Fibroblast of skin of scalp (primary cell): ENCODE data around the gene CRYBB1. TPM values are rescaled to one million over a fixed set of nuclear protein-coding genes. Genes with fewer than 3 reads are reported as not detected.
A peak's percentile ranks its signal among the peaks of the same experiment; 100 is the strongest.

ENCODE experiments used
- DNase-seq: peaks from one replicate; pipeline ENCODE4 v3.0.0-alpha.2; 2013
- polyA plus RNA-seq, 2 experiments: library from polyadenylated mRNA; unstranded; fragments of 120-200 nt; gene quantifications; one replicate each; pipeline ENCODE4 v1.2.1, GENCODE V29; 2013; ENCODE audit not compliant: insufficient read length in 2 of 2

CRYBB1 gene
- polyA plus RNA-seq (2013, experiment 1 of 2; ENCODE audit: insufficient read length), result not detected
- polyA plus RNA-seq (2013, experiment 2 of 2; ENCODE audit: insufficient read length), result not detected

DNA sequence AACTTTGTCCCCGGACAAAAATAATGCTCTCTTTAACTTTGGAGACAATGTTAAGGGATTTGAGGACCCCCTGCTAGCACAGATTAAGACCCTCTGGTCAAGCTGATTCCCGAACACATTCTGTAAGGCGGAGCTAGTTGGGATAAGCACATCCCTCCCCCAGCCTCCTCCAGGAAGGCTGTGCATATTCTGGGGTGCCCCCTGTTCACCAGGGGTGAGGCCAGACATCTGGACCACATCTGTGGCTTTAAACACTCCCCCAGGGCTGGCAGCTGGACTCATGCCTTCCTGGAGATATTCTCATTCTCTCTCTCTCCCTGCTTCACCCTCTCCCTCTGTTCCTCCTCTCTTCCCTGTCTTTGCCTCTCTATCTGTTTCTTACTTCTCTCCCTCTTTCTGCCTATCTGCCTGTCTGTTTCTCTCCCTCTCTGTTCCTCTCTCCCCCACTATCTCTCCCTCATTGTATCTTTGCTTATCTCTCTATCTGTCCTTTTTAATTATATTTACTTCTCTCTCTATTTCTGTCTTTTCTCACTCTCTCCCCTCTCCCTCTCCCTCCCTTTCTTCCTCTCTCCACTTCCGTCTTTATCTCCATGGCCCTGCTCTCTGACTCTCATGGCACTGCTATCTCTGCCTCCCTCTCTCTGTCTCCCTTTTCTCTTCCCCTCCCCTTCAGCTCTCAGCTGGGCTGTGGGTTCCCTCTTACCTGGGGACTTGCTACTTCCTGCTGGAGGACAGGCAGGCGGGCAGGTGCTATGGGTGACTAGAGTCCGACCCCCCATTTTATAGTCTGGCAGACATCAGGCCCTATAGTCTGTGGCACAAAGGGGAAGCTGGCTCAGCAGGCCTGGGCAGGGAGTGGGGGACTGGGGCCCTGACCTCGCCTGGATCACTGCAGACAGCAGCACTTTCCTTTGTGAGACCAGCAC, at the start of gene CRYBB1:
Gene CRYBB1 (minus strand): TSS at position 757 of the 929 bp plus-strand sequence. CDS start 1,708 bp downstream, outside the sequence.
- DNase-seq, result no peak

GRCh38 chr22:26667140-26667539, 49.3 kb upstream of the CRYBB1 start:
- DNase-seq, result no peak

DNA sequence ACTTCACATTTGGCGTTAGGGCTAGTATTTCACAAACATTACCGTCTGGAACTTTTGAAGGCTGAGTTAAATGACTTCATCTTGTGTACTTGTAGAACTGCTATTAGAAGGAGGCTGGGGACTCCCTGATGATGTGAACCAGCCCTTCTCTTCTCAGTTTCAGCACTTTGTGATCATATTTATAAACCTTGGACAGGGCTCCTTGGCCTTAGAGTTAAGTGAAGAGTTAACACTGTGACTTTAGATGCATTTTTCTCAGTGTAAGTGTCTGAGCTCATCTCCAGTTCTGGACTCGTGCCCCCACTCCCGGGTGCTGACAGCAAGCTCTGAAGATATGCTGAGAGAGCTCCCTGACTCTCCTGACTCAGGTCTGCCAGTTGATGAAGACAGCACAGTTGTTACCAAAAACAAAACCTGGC, 48.0 kb upstream of the CRYBB1 start:
- DNase-seq, result peak; percentile 75

DNA sequence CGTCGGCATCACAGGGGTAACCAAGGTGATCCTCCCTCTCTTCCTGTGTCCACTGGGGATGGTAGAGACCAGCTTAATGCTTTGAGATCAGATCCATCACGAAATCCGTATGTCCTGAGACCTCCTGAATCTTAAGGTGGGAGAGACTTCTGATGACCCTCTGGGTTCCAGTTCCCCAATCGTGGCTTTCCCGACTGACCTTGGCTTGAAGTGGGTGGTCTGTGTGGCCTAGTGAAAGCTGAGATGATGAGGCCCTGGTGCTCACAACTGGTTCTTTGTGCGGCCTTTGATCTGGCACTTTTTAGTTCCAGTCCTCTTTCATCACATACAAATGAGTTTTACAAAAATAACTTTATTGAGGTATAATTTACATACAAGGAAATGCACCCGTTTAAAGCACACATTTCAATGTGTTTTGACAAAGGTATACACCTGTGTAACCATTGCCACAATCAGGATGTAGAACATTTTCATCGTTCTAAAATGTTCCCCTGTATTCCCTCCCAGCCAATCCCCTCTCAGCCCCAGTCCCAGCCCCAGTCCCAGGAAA, 45.6 kb upstream of the CRYBB1 start:
- DNase-seq, result no peak

GRCh38 chr22:26662160-26662559, 44.3 kb upstream of the CRYBB1 start:
- DNase-seq, result no peak

GRCh38 chr22:26660961-26661578, 43.2 kb upstream of the CRYBB1 start:
- no peak for DNase-seq

DNA sequence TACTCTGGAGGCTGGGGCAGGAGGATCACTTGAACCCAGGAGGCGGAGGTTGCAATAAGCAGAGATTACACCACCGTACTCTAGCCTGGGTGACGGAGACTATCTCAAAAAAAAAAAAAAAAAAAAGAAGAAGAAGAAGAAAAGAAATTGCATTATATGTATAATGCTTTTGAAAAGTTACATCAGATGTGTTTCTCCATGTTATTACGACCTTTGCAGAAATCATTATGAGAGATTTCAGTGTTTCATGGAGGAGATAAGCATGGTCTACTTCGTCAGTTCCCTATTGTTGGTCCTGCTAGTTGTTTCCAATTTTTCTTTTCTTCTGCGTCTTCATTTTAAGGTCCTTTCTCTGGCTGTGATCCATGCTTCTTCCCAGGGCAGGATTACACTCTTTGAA, 42.5 kb upstream of the CRYBB1 start:
- no peak for DNase-seq

- DNase-seq, result peak; percentile 87
Measured at GRCh38 chr22:26658671-26659478, 41.0 kb upstream of the CRYBB1 start.

- DNase-seq, result no peak
Measured at GRCh38 chr22:26658161-26658560, 40.3 kb upstream of the CRYBB1 start.

GRCh38 chr22:26656891-26657851, 39.3 kb upstream of the CRYBB1 start, which contains the start of gene MIAT:
Gene MIAT (plus strand): TSS chr22:26657588.
- no peak for DNase-seq

GRCh38 chr22:26651815-26652214, 34.0 kb upstream of the CRYBB1 start:
- no peak for DNase-seq

DNA sequence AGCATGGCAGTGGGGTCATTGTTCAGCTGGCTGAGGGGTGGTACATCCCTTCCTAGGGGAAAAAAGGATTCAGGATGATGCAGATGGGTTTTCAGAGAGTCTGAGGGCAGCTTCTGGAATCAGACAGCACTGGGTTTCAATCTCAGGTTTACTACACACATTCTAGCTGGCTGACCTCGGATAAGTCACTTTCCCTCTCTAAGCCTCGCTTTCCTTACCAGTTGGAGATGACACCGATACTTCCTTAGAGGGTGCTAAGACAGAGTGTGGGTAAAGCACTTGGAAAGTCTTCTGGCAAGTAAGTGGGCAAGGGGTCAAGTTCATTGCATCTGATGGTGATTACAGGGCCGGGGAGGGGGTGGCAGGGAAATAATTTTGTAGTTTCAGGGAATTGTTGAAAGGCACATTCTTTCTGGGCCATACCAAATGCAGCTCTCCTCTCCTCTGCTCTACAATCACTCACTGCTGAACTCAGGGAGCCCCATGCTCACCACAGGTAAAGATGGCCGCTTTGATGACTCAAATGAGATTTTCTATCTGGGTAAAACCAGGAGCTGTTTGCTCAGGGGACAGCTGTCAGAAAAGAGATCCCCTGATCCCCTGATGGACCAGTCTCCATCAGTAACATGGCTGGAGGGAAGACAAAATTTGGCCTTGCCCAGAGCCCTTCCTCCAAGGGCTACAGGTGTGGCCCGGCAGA, 33.0 kb upstream of the CRYBB1 start:
- no peak for DNase-seq

DNA sequence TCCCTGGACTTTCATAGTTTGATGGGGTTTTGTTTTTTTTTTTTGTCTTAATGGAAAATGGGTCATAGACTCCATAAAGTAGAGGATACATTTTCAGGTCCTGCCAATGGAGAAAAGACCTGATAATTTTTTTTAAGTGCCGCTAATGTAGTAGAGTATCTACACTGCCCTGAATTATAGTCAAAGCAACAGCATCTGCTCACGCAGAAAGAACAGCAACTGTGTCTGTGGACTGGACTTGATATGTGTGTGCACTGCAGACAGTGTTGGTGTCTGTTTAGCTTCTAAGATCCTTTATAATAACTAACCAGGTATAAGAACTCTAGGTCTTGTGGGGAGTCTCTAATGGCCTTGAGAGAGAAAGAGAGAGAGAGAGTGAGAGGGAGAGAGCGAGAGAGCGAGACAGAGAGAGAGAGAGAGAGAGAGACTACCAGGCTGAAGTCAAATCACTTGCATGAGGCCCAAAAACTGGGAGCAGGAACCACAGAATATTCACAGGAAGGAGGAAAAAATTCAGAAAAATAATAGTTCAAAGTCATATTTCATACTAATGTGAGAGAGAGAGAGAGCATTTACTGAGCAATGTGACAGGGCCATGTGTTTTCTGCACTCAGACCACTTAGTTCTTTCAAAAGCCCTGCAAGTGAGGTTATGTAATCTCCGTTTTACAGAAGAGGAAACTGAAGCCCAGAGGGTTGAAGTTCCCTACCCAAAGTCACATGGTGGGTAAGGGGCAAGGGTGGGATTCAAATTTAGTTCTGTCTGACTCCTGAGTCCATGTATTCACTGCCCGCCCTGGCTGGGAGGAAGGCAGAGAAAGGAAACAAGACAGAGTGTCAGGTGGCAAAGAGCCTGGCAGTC, 30.9 kb upstream of the CRYBB1 start:
- DNase-seq, result no peak

DNA sequence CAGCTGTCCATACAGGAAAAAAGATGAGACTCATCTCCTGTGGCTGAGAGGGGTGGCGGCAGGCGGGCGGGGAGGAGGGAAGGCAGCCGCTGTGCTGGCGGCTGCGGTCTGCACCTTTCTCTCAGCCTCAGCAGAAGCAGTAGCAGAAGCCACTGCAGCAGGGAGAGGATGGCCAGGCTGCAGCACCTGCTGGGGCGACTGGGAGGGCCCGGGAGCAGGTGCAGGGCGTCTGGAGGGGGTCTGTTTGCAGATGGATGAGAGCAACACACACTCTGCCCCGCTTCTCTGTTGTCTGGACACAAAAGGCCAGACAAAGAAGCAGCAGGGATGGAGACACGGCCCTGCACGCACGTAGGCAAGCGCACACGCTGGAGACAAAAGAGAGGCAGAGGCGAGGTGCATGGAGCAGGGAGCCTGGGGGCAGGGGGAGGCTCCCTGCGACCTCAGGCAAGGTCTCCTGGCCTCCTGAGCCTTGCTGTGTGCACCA, 30.2 kb upstream of the CRYBB1 start:
- no peak for DNase-seq

DNA sequence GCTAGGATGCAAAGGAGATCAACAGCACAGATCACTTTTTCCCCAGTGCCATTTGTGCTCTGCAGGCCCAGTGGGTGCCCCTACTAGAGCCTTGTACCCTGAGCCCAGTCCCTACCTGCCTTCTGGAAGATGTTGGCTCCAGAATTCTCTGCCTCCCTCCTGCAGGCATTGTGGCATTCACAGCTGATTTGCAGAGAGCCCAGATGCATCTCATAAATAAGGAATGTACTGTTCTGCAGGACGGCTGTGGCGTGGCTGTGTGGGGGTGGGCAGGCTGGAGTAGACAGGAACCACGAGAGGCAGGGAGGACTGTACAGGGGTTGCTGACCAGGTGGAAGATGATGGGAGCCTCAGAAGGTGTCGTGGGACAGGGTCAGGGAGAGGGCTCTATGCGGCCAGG, 28.3 kb upstream of the CRYBB1 start:
- peak; percentile 33 for DNase-seq

DNA sequence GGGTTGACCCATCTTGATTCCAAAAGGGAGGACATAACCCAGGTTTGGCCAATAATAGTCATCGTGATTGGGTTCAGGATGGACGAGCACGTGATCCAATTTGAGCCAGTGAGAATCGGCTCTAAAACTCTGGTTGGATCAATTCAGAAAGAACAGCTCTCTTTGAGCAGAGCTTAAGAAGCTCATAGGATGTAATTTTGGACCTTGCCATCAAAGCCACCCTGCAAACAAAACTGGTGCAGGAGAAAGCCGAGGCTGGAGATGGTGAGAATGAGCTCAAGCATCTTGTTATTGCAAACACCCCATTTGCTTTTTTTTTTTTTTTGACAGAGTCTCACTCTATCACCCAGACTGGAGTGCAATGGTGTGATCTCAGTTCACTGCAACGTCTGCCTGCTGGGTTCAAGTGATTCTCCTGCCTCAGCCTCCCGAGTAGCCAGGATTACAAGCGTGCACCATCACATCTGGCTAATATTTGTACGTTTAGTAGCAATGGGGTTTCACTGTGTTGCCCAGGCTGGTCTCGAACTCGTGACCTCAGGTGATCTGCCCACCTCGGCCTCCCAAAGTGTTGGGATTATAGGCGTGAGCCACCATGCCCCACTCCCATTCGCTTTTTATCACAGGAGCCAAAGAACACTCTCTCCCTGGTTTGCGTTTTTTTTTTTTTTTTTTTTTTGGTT, 25.7 kb upstream of the CRYBB1 start:
- DNase-seq, result no peak

DNA sequence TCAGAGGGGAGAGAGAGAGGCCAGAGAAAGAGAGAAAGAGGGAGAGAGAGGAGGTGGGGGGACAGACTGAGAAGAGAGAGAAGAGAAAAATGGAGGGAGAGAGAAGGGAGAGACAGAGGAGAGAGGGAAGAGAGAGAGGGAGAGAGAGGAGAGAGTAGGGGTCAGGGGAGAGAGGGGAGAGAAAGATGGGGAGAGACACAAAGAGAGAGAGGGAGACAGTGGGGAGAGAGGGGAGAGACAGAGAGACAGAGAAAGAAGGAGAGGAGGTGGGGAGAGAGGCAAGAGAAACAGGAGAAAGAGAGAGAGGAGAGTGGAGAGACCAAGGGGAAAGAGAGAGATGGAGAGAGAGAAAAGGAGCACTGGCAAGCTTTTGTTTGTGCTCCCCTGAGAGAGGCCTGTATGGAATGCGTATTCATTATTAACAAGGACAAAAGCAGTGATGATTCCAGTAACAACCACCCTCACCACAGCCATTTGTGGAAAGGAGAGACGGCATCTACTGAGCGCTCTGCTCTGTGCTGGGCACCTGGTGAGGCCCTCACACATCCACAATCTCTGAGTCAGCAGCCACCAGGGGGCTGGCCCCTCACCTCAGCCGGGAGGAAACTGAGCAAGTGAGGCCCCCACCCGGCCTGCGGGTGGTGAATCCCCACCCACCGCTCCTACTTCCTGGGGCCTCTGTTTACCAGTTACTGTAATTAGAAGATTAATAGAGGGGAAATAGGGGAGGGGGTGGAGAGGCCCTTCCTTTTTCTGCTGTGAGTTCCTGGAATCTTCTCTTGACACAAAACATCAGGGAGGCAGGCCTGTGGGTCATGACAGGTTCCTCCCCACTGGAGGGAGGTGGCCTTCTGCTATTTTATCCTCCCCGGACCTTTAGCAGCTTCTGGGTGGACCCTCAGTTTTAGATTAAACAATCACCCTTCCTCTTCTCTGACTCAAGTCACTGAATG, 24.9 kb upstream of the CRYBB1 start:
- DNase-seq, result peak; percentile 6

DNA sequence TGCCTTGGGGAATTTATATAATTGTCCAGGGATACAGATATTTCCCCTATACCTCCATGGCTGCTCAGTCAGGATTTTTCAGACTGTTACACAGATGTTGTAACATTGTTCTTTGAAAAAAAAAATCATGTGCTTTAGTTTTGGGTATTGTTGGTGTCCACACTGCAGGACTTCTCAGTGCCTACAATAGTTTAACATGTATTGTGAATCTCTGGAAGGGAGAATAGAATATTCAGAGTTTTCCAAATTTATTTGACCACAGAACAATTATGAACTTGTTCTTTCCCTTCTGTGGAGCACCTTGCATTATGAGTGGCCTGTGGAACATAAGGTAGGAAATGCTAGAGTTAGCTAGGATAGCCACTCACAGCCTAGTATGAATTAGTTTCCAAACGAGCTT, 18.5 kb upstream of the CRYBB1 start:
- no peak for DNase-seq
